KG1 (cell line): ENCODE results near the gene POMT2.

Experiments used
- DNase-seq: peaks from one replicate; lab custom pipeline; 2025; lab: John Stamatoyannopoulos, UW

POMT2 gene

GRCh38 chr14:77240336-77240915, 80.3 kb downstream of the POMT2 start:
- no peak for DNase-seq

- DNase-seq, result no peak
These were observed 81.3 kb downstream of the POMT2 start for GRCh38 chr14:77239412-77239811.

GRCh38 chr14:77238996-77239395, 81.7 kb downstream of the POMT2 start:
- no peak for DNase-seq

- DNase-seq, result no peak
These were observed 82.3 kb downstream of the POMT2 start for GRCh38 chr14:77238356-77238755.

GRCh38 chr14:77236814-77237213, 83.9 kb downstream of the POMT2 start:
- DNase-seq, result no peak

GRCh38 chr14:77231721-77232120, 89.0 kb downstream of the POMT2 start:
- DNase-seq, result no peak

GRCh38 chr14:77230914-77231313, 89.8 kb downstream of the POMT2 start:
- DNase-seq, result no peak

GRCh38 chr14:77228056-77228455, 92.6 kb downstream of the POMT2 start:
- no peak for DNase-seq

GRCh38 chr14:77225892-77226557, 94.7 kb downstream of the POMT2 start:
- no peak for DNase-seq

- no peak for DNase-seq
These were observed 95.4 kb downstream of the POMT2 start for GRCh38 chr14:77225254-77225653.
